Measurements from ENCODE around the gene CABCOCO1.

The CABCOCO1 gene

GRCh38 chr10:61629576-61629975, 33.2 kb upstream of the CABCOCO1 start:
- no peak for TF ChIP-seq ZFP3 (CRISPR knock-in tag; IDR thresholded peaks at IDR 0.05)
- no peak for TF ChIP-seq TSHZ2 (CRISPR knock-in tag; IDR thresholded peaks at IDR 0.05)
- no peak for TF ChIP-seq ZC3H10 (CRISPR knock-in tag; IDR thresholded peaks at IDR 0.05)
- no peak for TF ChIP-seq ESRRG (CRISPR knock-in tag; IDR thresholded peaks at IDR 0.05)
- no peak for TF ChIP-seq BACH2 (CRISPR knock-in tag; IDR thresholded peaks at IDR 0.05; ENCODE audit: borderline replicate concordance)
- no peak for TF ChIP-seq OSR1 (CRISPR knock-in tag; IDR thresholded peaks at IDR 0.05)
- no peak for TF ChIP-seq SNAI2 (CRISPR knock-in tag; IDR thresholded peaks at IDR 0.05)
- TF ChIP-seq ZFP30 (CRISPR knock-in tag; IDR thresholded peaks at IDR 0.05) = no peak
- TF ChIP-seq ZNF70 (CRISPR knock-in tag; IDR thresholded peaks at IDR 0.05) = no peak
- TF ChIP-seq ZNF565 (CRISPR knock-in tag; conservative IDR thresholded peaks at IDR 0.05; ENCODE audit: low read depth) = no peak
- no peak for TF ChIP-seq ARNTL (CRISPR knock-in tag; IDR thresholded peaks at IDR 0.05; ENCODE audit: borderline replicate concordance, low read depth)
- TF ChIP-seq ISL1 (CRISPR knock-in tag; IDR thresholded peaks at IDR 0.05) = no peak
- TF ChIP-seq RARB (CRISPR knock-in tag; IDR thresholded peaks at IDR 0.05) = no peak
- no peak for ATAC-seq

GRCh38 chr10:61632057-61632670, 30.6 kb upstream of the CABCOCO1 start:
- TF ChIP-seq SNAI2 (CRISPR knock-in tag; IDR thresholded peaks at IDR 0.05) (no peak), BACH2 (CRISPR knock-in tag; IDR thresholded peaks at IDR 0.05; ENCODE audit: borderline replicate concordance) (no peak), ZNF70 (CRISPR knock-in tag; IDR thresholded peaks at IDR 0.05) (no peak), RARB (CRISPR knock-in tag; IDR thresholded peaks at IDR 0.05) (no peak), CSDC2 (CRISPR knock-in tag; IDR thresholded peaks at IDR 0.05) (no peak), ZC3H10 (CRISPR knock-in tag; IDR thresholded peaks at IDR 0.05) (no peak), ARNTL (CRISPR knock-in tag; IDR thresholded peaks at IDR 0.05; ENCODE audit: borderline replicate concordance, low read depth) (no peak)
- ATAC-seq = no peak

- ATAC-seq = no peak
- TF ChIP-seq ISL1 (CRISPR knock-in tag; IDR thresholded peaks at IDR 0.05) (peak; percentile 39; the same call in 1 of the 2 replicates), ZNF70 (CRISPR knock-in tag; IDR thresholded peaks at IDR 0.05) (no peak)
These were observed 29.1 kb upstream of the CABCOCO1 start for GRCh38 chr10:61633665-61634064.

- no peak for ATAC-seq
- no peak for TF ChIP-seq ESRRG (CRISPR knock-in tag; IDR thresholded peaks at IDR 0.05)
- no peak for TF ChIP-seq ARNTL (CRISPR knock-in tag; IDR thresholded peaks at IDR 0.05; ENCODE audit: borderline replicate concordance, low read depth)
- no peak for TF ChIP-seq PPARA (CRISPR knock-in tag; IDR thresholded peaks at IDR 0.05; ENCODE audit: borderline replicate concordance)
- no peak for TF ChIP-seq ZFP30 (CRISPR knock-in tag; IDR thresholded peaks at IDR 0.05)
- TF ChIP-seq ZNF8 (CRISPR knock-in tag; IDR thresholded peaks at IDR 0.05) = no peak
- no peak for TF ChIP-seq TSHZ2 (CRISPR knock-in tag; IDR thresholded peaks at IDR 0.05)
- no peak for TF ChIP-seq ISL1 (CRISPR knock-in tag; IDR thresholded peaks at IDR 0.05)
- TF ChIP-seq CSDC2 (CRISPR knock-in tag; IDR thresholded peaks at IDR 0.05) = no peak
- no peak for TF ChIP-seq ZNF565 (CRISPR knock-in tag; conservative IDR thresholded peaks at IDR 0.05; ENCODE audit: low read depth)
- no peak for TF ChIP-seq ZC3H10 (CRISPR knock-in tag; IDR thresholded peaks at IDR 0.05)
- no peak for TF ChIP-seq RARB (CRISPR knock-in tag; IDR thresholded peaks at IDR 0.05)
- no peak for TF ChIP-seq TOX (CRISPR knock-in tag; IDR thresholded peaks at IDR 0.05; ENCODE audit: borderline replicate concordance)
- no peak for TF ChIP-seq TCF4 (CRISPR knock-in tag; IDR thresholded peaks at IDR 0.05; ENCODE audit: borderline replicate concordance)
- no peak for TF ChIP-seq ZFP3 (CRISPR knock-in tag; IDR thresholded peaks at IDR 0.05)
- TF ChIP-seq CREB5 (CRISPR knock-in tag; IDR thresholded peaks at IDR 0.05; ENCODE audit: low read depth) = no peak
- TF ChIP-seq SNAI2 (CRISPR knock-in tag; IDR thresholded peaks at IDR 0.05) = no peak
- TF ChIP-seq BACH2 (CRISPR knock-in tag; IDR thresholded peaks at IDR 0.05; ENCODE audit: borderline replicate concordance) = no peak
- no peak for TF ChIP-seq POU6F1 (CRISPR knock-in tag; IDR thresholded peaks at IDR 0.05; ENCODE audit: borderline replicate concordance, low read depth)
- TF ChIP-seq GLIS3 (CRISPR knock-in tag; IDR thresholded peaks at IDR 0.05) = no peak
- no peak for TF ChIP-seq OSR1 (CRISPR knock-in tag; IDR thresholded peaks at IDR 0.05)
These were observed 28.0 kb upstream of the CABCOCO1 start for GRCh38 chr10:61634746-61635145.

All from SK-N-SH treated with all-trans-retinoic acid at 6 μM for 48 hours (cell line).